ENCODE data around the gene ZDHHC8. TPM values are rescaled to one million over a fixed set of nuclear protein-coding genes. Genes with fewer than 3 reads are reported as not detected.

The ZDHHC8 gene
- 6.4 TPM for total RNA-seq

- Histone ChIP-seq H3K27me3 (ENCODE audit: insufficient read depth, low read length) (no peaks in the 10 kb centered on the region), H3K4me1 (ENCODE audit: insufficient read depth, low read length) (peaks cover 23% of the 10 kb centered on the region), H3K4me3 (ENCODE audit: low read length) (peak within 1 kb of the TSS; percentile 76), H3K9me3 (ENCODE audit: low read depth, low read length) (no peaks in the 10 kb centered on the region)
Measured at GRCh38 chr22:20131597-20131858, at the start of gene ZDHHC8. Gene ZDHHC8 (plus strand): TSS chr22:20131804. CDS start chr22:20131948, 144 bp downstream.

GRCh38 chr22:20083157-20083890 is 48.3 kb upstream of the ZDHHC8 start:
- Histone ChIP-seq H3K4me1 (ENCODE audit: insufficient read depth, low read length) (peaks cover 26% of the 10 kb centered on the region), H3K9me3 (ENCODE audit: low read depth, low read length) (no peaks in the 10 kb centered on the region), H3K4me3 (ENCODE audit: low read length) (no peak overlapping the region)

GRCh38 chr22:20083891-20084546 is 47.6 kb upstream of the ZDHHC8 start:
- Histone ChIP-seq H3K27me3 (ENCODE audit: insufficient read depth, low read length) (no peaks in the 10 kb centered on the region), H3K4me1 (ENCODE audit: insufficient read depth, low read length) (peaks cover 26% of the 10 kb centered on the region), H3K4me3 (ENCODE audit: low read length) (no peak overlapping the region), H3K9me3 (ENCODE audit: low read depth, low read length) (no peaks in the 10 kb centered on the region)

More at GRCh38 chr22:20083157-20083890, 48.3 kb upstream of the ZDHHC8 start:
- H3K27me3 ChIP-seq (ENCODE audit: insufficient read depth, low read length) = no peaks in the 10 kb centered on the region

GRCh38 chr22:20084547-20085413 is 46.8 kb upstream of the ZDHHC8 start:
- Histone ChIP-seq H3K27me3 (ENCODE audit: insufficient read depth, low read length) (no peaks in the 10 kb centered on the region), H3K9me3 (ENCODE audit: low read depth, low read length) (no peaks in the 10 kb centered on the region), H3K4me3 (ENCODE audit: low read length) (no peak overlapping the region), H3K4me1 (ENCODE audit: insufficient read depth, low read length) (peaks cover 26% of the 10 kb centered on the region)

GRCh38 chr22:20085651-20086050 is 46.0 kb upstream of the ZDHHC8 start:
- no peaks in the 10 kb centered on the region for H3K9me3 ChIP-seq (ENCODE audit: low read depth, low read length)
- H3K4me1 ChIP-seq (ENCODE audit: insufficient read depth, low read length) = peaks cover 32% of the 10 kb centered on the region
- H3K4me3 ChIP-seq (ENCODE audit: low read length) = no peak overlapping the region
- H3K27me3 ChIP-seq (ENCODE audit: insufficient read depth, low read length) = no peaks in the 10 kb centered on the region

GRCh38 chr22:20086101-20086599 is 45.5 kb upstream of the ZDHHC8 start:
- peaks cover 32% of the 10 kb centered on the region for H3K4me1 ChIP-seq (ENCODE audit: insufficient read depth, low read length)

GRCh38 chr22:20086763-20087162 is 44.8 kb upstream of the ZDHHC8 start:
- Histone ChIP-seq H3K27me3 (ENCODE audit: insufficient read depth, low read length) (no peaks in the 10 kb centered on the region), H3K4me3 (ENCODE audit: low read length) (no peak overlapping the region), H3K4me1 (ENCODE audit: insufficient read depth, low read length) (peaks cover 27% of the 10 kb centered on the region), H3K9me3 (ENCODE audit: low read depth, low read length) (no peaks in the 10 kb centered on the region)

More at GRCh38 chr22:20086101-20086599, 45.5 kb upstream of the ZDHHC8 start:
- Histone ChIP-seq H3K9me3 (ENCODE audit: low read depth, low read length) (no peaks in the 10 kb centered on the region), H3K27me3 (ENCODE audit: insufficient read depth, low read length) (no peaks in the 10 kb centered on the region), H3K4me3 (ENCODE audit: low read length) (no peak overlapping the region)

GRCh38 chr22:20087319-20088262 is 44.0 kb upstream of the ZDHHC8 start:
- Histone ChIP-seq H3K9me3 (ENCODE audit: low read depth, low read length) (no peaks in the 10 kb centered on the region), H3K4me3 (ENCODE audit: low read length) (no peak overlapping the region), H3K4me1 (ENCODE audit: insufficient read depth, low read length) (peaks cover 29% of the 10 kb centered on the region), H3K27me3 (ENCODE audit: insufficient read depth, low read length) (no peaks in the 10 kb centered on the region)

- Histone ChIP-seq H3K4me3 (ENCODE audit: low read length) (no peak overlapping the region), H3K4me1 (ENCODE audit: insufficient read depth, low read length) (peaks cover 22% of the 10 kb centered on the region), H3K27me3 (ENCODE audit: insufficient read depth, low read length) (no peaks in the 10 kb centered on the region), H3K9me3 (ENCODE audit: low read depth, low read length) (no peaks in the 10 kb centered on the region)
Measured at GRCh38 chr22:20088263-20088648, 43.3 kb upstream of the ZDHHC8 start.

GRCh38 chr22:20089226-20089976 is 42.2 kb upstream of the ZDHHC8 start:
- Histone ChIP-seq H3K9me3 (ENCODE audit: low read depth, low read length) (no peaks in the 10 kb centered on the region), H3K4me3 (ENCODE audit: low read length) (no peak overlapping the region), H3K27me3 (ENCODE audit: insufficient read depth, low read length) (no peaks in the 10 kb centered on the region), H3K4me1 (ENCODE audit: insufficient read depth, low read length) (peaks cover 16% of the 10 kb centered on the region)

GRCh38 chr22:20089977-20090729 is 41.5 kb upstream of the ZDHHC8 start:
- no peak overlapping the region for H3K4me3 ChIP-seq (ENCODE audit: low read length)
- H3K27me3 ChIP-seq (ENCODE audit: insufficient read depth, low read length) = no peaks in the 10 kb centered on the region
- peaks cover 16% of the 10 kb centered on the region for H3K4me1 ChIP-seq (ENCODE audit: insufficient read depth, low read length)
- no peaks in the 10 kb centered on the region for H3K9me3 ChIP-seq (ENCODE audit: low read depth, low read length)

GRCh38 chr22:20090730-20091240 is 40.8 kb upstream of the ZDHHC8 start:
- Histone ChIP-seq H3K4me1 (ENCODE audit: insufficient read depth, low read length) (peaks cover 16% of the 10 kb centered on the region), H3K9me3 (ENCODE audit: low read depth, low read length) (no peaks in the 10 kb centered on the region), H3K4me3 (ENCODE audit: low read length) (no peak overlapping the region), H3K27me3 (ENCODE audit: insufficient read depth, low read length) (no peaks in the 10 kb centered on the region)
